GM18526 (cell line): Measurements from ENCODE around the gene ADAMTS8.

Experiments
- POLR2A ChIP-seq: IDR thresholded peaks from 3 replicates; pipeline ENCODE4 v1.6.1; 2011; ENCODE audit not compliant: insufficient read length; ENCODE audit errors: extremely low read depth

Gene ADAMTS8

GRCh38 chr11:130434521-130435223 lies 6.3 kb upstream of the ADAMTS8 start:
- no peak for TF ChIP-seq POLR2A

GRCh38 chr11:130433357-130433756 lies 4.9 kb upstream of the ADAMTS8 start:
- TF ChIP-seq POLR2A: no peak

- no peak for TF ChIP-seq POLR2A
Measured at GRCh38 chr11:130431801-130432200, 3.4 kb upstream of the ADAMTS8 start.

GRCh38 chr11:130431331-130431773 lies 2.9 kb upstream of the ADAMTS8 start:
- TF ChIP-seq POLR2A: no peak

GRCh38 chr11:130429983-130430382 lies 1.6 kb upstream of the ADAMTS8 start:
- no peak for TF ChIP-seq POLR2A

GRCh38 chr11:130429120-130429681 lies 792 bp upstream of the ADAMTS8 start:
- TF ChIP-seq POLR2A: no peak

GRCh38 chr11:130427581-130428315 lies 661 bp downstream of the ADAMTS8 start:
- TF ChIP-seq POLR2A: no peak

- no peak for TF ChIP-seq POLR2A
Measured at GRCh38 chr11:130426837-130427341, 1.5 kb downstream of the ADAMTS8 start.

- TF ChIP-seq POLR2A: no peak
Measured at GRCh38 chr11:130426223-130426836, 2.1 kb downstream of the ADAMTS8 start.

- TF ChIP-seq POLR2A: no peak
Measured at GRCh38 chr11:130425156-130425555, 3.3 kb downstream of the ADAMTS8 start.

GRCh38 chr11:130424613-130425140 lies 3.7 kb downstream of the ADAMTS8 start:
- TF ChIP-seq POLR2A: no peak

- no peak for TF ChIP-seq POLR2A
Measured at GRCh38 chr11:130423541-130424142, 4.8 kb downstream of the ADAMTS8 start.

- no peak for TF ChIP-seq POLR2A
Measured at GRCh38 chr11:130422251-130422995, 6.0 kb downstream of the ADAMTS8 start.

- TF ChIP-seq POLR2A: no peak
Measured at GRCh38 chr11:130421697-130422096, 6.7 kb downstream of the ADAMTS8 start.
